ENCODE data around the gene ITIH4.

Gene ITIH4

DNA sequence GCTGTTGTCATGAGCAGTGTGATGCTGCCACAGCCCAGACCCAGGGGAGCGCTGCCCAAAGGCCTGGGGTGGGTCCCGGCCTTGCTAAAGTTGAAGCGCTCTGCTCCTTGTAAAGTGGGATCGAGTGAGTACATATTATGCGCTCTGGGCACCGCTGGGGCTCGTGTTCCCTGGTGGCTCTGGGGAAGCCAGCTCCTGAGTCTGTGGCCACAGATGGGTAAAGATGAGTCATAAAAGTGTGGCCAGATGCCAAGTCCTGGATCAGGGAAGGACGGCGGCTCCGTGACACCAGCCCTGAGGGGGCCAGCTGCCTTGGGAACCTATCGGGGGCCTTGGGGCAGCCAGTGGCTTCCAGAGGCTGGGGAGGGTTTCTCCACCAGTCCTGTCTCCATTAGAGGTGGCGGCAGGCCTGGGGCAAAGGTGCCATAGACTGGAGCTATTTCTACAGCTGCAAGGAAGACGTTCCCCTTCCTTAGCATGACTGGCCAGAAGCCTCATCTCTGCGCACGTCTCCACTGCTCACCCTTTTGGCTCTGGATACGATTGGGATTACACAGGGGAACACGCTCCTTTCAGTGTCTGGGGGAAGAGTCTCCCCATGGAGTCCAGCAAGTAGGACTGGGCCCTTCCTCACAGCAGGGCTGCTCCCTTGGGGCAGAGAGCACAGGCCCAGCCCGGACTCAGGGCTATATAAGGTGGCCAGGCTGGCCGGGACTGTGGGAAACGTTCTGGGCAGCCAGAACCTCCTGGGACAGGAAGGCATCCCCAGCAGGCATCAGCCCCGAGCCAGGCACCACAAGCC lies 1.2 kb upstream of the ITIH4 start:
- DNase-seq (ENCODE audit: low spot score), result no peak

DNA sequence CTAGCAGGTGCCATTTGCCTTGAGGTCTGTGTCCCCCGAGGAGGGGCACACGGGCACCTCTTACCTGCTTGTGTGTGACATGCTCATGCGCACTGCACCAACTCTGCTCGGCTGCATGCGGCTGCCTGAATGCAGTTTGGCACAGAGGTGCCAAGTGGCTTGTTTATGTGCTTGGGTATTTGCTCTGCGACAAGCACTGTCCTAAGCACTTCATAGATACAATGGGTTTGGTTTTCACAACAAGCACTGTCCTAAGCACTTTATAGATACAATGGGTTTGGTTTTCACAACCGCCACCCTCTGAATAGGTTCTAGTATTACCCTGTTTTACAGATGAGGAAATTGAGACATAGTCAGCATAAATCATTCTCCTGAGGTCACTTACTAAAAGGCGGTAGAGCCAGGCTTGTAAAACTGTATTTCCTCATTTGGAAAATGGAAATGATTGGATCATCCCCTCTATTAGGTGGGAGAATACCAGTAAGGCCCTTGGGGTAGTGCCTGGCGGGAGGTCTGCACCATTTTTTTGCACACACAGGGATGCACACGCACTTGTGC lies 487 bp downstream of the ITIH4 start:
- no peak for DNase-seq (ENCODE audit: low spot score)

GRCh38 chr3:52829482-52829881 lies 990 bp downstream of the ITIH4 start:
- no peak for DNase-seq (ENCODE audit: low spot score)

- no peak for DNase-seq (ENCODE audit: low spot score)
These were observed 2.6 kb downstream of the ITIH4 start for GRCh38 chr3:52827866-52828376.

DNA sequence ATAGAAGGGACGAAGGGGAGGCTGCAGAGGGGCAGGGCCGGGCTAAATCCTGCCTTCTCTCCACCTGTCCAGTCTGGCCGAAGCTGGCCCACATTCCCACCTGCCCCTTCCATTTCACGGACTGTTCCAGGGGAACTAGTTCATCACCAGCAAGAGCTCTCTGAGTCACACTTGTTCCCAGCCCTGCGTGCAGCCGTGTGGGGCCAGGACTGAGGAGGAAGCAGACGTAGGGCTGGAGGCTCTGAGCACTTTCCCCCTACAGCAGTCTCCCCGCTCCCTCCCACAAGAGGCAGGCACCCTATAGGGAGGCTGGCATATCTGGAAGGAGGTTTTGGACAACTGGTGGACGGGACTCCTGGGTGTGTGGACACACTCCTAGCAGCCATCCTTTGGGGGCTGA lies 3.0 kb downstream of the ITIH4 start:
- DNase-seq (ENCODE audit: low spot score), result no peak

- no peak for DNase-seq (ENCODE audit: low spot score)
These were observed 6.4 kb downstream of the ITIH4 start for GRCh38 chr3:52824037-52824436.

DNA sequence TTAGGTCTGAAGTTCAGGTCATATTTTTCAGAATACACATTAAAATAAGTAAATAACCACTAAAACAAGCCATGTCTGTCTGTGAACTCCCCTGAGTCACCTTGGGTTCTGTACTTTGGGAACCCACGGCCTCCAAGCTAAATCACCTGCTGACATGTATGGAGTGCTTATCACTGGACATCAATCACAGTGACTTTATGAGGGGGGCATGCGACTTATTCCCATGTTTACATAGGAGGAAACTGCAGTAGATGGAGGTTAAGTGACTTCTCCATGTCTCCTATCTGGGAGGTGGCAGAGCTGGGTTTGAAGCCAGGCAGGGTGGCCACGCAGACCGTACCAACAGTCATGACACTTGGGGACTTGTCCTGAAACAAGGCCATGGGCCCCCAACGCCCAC lies 8.1 kb downstream of the ITIH4 start:
- no peak for DNase-seq (ENCODE audit: low spot score)

- peak; percentile 42 for DNase-seq (ENCODE audit: low spot score)
These were observed 9.7 kb downstream of the ITIH4 start for GRCh38 chr3:52820736-52821135.

DNA sequence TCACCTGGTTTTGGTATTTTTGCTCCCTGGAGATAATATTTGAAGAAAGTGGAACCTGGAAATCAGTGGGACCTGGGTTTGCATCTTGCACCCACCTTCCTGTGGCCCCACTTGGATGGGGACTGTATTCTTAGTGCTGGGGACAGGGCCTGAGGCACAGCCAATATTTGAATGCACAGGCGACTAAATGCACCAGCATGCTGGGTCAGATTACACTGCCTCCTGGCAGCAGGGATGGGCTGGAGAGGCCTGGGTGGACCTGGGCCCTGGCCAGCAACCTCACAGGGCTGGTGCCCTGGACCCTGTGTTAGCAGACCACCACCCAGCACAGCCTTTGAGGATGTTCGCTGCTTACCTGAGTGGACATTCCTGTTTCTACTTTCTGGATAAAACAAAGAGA lies 10.5 kb downstream of the ITIH4 start:
- DNase-seq (ENCODE audit: low spot score), result no peak

DNA sequence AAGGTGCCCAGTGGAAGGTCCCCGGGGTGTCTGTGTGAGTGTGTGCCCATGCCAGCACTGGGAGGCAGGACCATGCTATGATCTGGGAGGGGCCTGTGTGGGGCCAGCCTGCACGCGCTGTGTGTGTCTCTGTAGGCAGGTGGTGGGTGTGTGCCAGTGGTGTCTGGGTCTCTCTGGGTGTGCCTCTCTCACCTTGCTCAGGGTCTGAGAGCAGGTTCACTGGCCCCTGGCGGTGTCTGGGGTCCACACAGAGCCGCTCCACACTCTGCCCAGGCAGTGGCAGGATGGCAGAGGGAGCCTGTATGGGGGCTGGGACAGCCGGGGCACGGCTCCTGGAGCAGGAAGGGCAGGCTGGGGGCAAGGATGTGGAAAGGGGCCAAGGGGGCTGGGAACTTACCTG lies 12.6 kb downstream of the ITIH4 start:
- no peak for DNase-seq (ENCODE audit: low spot score)

DNA sequence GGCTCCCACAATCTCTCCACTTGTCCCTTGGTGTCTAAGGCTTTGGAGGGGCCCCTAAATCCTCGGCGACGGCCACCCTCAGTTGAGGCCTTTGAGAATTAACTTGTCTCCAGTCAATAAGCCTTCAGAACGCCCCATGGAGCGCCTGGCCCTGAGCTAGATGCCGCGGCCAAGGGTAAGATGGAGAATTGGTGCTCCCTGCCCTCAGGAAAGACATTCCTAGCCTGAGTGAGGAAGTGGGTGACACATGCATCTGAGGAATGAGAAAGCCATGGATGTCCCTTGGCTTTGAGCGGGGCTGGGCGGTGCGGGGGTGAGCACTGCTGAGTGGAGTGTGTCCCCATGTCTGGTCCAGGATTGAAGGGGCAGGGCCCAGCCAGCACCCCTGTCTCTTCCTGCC lies 13.3 kb downstream of the ITIH4 start:
- DNase-seq (ENCODE audit: low spot score), result no peak

DNA sequence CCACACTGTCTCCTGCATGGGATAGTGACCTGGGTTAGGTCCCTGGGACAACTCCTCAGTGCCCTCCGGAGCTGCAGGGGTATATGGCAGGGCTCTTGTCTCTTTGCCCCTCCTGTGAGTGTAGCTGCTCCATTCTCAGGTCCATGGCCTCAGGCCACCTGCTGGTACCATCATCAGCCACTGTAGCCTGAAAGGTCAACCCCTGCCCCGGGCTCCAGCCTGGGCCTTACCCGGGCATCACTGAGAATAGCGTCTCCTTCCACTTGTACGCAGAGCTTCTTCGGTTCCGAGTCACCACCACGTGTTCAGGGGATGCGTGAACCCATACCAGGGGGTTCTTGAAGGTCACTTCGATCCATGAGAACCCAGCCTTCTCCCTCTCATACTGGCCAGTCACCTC lies 13.8 kb downstream of the ITIH4 start:
- DNase-seq (ENCODE audit: low spot score), result no peak

- no peak for DNase-seq (ENCODE audit: low spot score)
These were observed 14.3 kb downstream of the ITIH4 start for GRCh38 chr3:52816199-52816598.

DNA sequence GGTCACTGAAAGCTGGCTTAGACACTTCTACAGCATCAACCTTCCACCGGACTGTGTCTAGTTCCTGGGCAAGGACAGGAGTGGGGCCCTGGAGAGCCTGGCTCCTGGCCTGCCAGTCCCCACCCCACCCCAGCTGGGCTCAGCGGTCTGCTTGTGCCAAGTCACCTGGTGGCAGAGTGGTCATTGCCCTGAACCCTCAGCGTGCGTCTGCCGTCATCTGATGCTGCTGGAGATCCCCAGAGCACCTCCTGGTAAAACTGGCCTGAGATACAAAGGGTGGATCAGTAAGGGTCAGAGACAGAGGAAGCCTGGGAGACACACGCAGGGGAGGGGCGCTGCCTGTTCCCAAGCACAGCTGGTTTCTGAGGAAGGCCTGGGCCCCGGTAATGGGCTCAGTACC lies 16.7 kb downstream of the ITIH4 start:
- DNase-seq (ENCODE audit: low spot score), result no peak

DNA sequence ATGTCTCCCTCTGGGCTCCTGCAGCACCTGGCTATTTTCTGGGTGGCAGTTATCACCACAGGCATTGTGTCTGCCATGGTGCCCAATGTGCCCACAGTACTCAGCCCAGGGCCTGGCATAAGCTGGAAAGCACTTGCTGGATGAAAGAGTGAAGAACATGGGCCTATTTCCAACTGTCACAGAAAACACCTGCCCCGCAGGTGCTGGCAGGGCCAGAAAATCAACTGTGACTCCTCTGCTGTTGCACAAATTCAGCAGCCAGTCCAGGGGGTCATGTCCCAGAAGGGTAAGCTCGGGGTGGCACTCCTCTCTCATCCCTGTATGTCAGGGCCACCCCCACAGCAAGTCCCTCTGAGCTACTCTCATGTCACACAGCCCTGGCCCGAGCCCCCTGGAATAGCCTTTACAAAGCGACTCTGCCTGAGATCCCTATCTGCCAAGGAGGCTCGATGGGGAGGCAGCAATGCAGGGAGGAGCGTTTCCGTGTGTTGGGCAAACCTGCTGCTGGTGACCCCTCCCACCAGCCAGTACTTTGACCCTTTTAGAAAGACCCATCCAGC lies 18.9 kb downstream of the ITIH4 start:
- DNase-seq (ENCODE audit: low spot score), result no peak

GRCh38 chr3:52810923-52811322 lies 19.5 kb downstream of the ITIH4 start:
- no peak for DNase-seq (ENCODE audit: low spot score)

GRCh38 chr3:52809662-52810377 lies 20.7 kb downstream of the ITIH4 start:
- no peak for DNase-seq (ENCODE audit: low spot score)

DNA sequence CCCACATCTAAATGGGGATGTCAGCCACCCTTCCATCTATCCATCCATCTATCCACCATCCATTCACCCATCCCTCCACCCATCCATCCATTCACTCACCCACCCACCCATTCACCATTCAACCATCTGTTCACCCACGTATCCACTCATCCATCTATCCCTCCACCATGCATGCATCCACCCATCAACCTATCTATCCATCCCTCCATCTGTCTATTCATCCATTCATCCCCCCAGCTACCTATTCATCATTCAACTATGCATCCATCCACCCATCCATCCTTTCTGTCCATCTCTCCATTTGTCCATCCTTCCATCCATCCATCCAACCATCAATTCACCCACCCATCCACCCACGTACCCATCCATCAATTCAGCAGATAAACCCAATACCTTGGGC lies 21.3 kb downstream of the ITIH4 start:
- DNase-seq (ENCODE audit: low spot score), result no peak

DNA sequence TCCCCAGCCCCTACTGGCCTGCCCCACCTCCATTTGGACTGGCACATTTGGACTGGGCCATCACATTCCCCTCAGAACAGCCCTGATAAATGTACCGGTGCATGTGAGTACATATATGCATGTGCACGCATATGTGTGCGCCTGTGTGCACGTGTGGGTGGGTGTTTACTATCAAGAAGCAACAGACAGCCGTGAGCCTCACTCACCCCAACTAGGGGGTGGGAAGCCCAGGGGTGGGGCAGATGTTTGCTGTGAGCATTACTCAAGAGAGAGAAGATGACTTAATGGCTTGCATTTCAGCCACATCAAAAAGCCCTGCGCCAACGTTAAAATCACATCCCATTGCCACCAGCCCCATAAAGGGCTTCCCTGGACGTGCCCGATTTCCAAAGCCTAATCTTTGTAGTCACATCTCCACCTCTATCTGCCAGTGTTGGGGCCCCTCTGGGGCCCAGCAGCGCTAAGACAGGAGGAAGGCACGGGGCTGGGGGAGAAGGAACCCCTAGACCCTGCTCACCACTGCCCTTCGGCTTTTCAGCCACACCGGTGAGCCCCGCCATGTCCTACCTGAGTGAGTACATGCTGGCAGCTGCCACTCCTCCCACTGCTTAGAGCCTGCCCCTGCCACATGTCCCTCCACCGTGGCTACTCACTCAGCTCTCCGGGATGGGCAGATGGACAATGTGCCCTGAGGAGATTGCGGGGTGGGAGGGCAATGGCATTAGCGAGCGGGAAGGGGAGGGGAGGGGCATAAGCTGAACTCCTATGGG lies 25.0 kb downstream of the ITIH4 start:
- DNase-seq (ENCODE audit: low spot score), result no peak

- no peak for DNase-seq (ENCODE audit: low spot score)
These were observed 28.6 kb downstream of the ITIH4 start for GRCh38 chr3:52801839-52802238.

- DNase-seq (ENCODE audit: low spot score), result no peak
These were observed 30.4 kb downstream of the ITIH4 start for GRCh38 chr3:52800079-52800478.

DNA sequence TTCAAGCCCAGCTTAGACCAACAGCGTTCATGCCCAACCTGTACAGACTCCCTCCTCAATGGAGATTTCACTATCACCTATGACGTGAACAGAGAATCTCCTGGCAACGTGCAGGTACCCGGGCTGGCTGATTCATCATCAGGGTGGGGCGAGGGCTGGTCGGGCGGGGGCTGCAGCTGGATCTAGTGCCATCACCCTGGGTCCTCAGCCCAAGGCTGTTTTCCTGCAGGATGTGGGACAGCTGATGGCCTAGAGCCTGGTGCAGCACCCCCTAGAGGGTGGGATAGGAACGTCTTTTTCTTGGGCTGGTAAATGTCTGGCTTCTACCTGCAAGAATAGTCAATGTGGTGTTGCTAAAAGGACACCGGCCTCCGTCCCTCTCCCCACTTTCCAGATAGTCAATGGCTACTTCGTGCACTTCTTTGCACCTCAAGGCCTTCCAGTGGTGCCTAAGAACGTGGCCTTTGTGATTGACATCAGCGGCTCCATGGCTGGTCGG lies 31.4 kb downstream of the ITIH4 start:
- peak; percentile 8 for DNase-seq (ENCODE audit: low spot score)
